HCT116 (cell line): Measurements from ENCODE around the gene PNLDC1. TPM values are rescaled to one million over a fixed set of nuclear protein-coding genes. Genes with fewer than 3 reads are reported as not detected.

Experiments used
- ATAC-seq: fragments of 200-7000 bp; cut with Tn5 transposase; 2 replicates; pipeline ENCODE4 v1.9.1; 2020; ENCODE audit warnings: mild to moderate bottlenecking, moderate library complexity
- BruUV-seq: library from RNA; stranded (reverse); fragments of 400-500 nt; replicated peaks from 2 replicates; lab custom pipeline; 2021; lab: Mats Ljungman, UMichigan
- CTCF ChIA-PET: fragments of 300-600 bp; sonication (Branson Sonifier 250); formaldehyde crosslinking; loops from one replicate; lab custom pipeline; 2021; ENCODE audit warnings: antibody characterized with exemption; lab: Charles Lee
- POLR2A ChIA-PET: fragments of 300-600, 350-600 bp; sonication (Branson Sonifier 250); formaldehyde crosslinking; loops from one replicate; lab custom pipeline; 2021; ENCODE audit warnings: antibody characterized with exemption; lab: Charles Lee
- RAD21 ChIA-PET, 2 experiments: fragments of 300-600 bp; sonication (Branson Sonifier 250); formaldehyde crosslinking; loops; one replicate each; lab custom pipeline; 2023; ENCODE audit warnings: low total read pairs in 2 of 2; ENCODE audit not compliant: uncharacterized antibody in 2 of 2, unreplicated experiment in 2 of 2, low non-redundant PET in 1 of 2; lab: Charles Lee
- DNase-seq: peaks from one replicate; pipeline ENCODE4 v3.0.0-alpha.2; 2010; ENCODE audit warnings: low read depth, low spot score
- H2AFZ ChIP-seq: fragments of 200-600 bp; shearing (Covaris generic), sonication (generic); 2 replicates; pipeline ENCODE4 v1.6.1; 2017; ENCODE audit warnings: low read depth, mixed run types, mixed read lengths, antibody characterized with exemption, low read length; ENCODE audit not compliant: poor library complexity, severe bottlenecking
- H3K27ac ChIP-seq: 2 replicates; pipeline ENCODE4 v1.5.1; 2012; ENCODE audit warnings: low read depth, low read length
- H3K27me3 ChIP-seq: fragments of 200-600 bp; sonication (generic); 2 replicates; pipeline ENCODE4 v1.6.1; 2016; ENCODE audit warnings: mixed run types, low read length, mixed read lengths; ENCODE audit not compliant: insufficient read depth
- H3K36me3 ChIP-seq, 2 experiments: fragments of 200-500 bp in 1 of 2; fragments of 200-600 bp in 1 of 2; sonication (Bioruptor generic) in 1 of 2; sonication (generic) in 1 of 2; 2 replicates each; pipeline versions ENCODE4 v1.5.1 to v1.6.1; 2014 to 2016; ENCODE audit warnings: low read length in 2 of 2, inconsistent platforms in 1 of 2, mixed read lengths in 1 of 2, mixed run types in 1 of 2; ENCODE audit not compliant: insufficient read depth in 2 of 2, control insufficient read depth in 1 of 2
- H3K4me1 ChIP-seq, 2 experiments: fragments of 200-600 bp in 1 of 2; sonication (generic) in 1 of 2; 2 replicates each; pipeline versions ENCODE4 v1.5.1 to v1.6.1; 2012 to 2017; ENCODE audit warnings: low read length in 2 of 2, inconsistent platforms in 1 of 2, mild to moderate bottlenecking in 1 of 2, mixed read lengths in 1 of 2, mixed run types in 1 of 2, moderate library complexity in 1 of 2; ENCODE audit not compliant: insufficient read depth in 2 of 2, control insufficient read depth in 1 of 2
- H3K4me2 ChIP-seq: fragments of 200-600 bp; sonication (generic); 2 replicates; pipeline ENCODE4 v1.6.1; 2017; ENCODE audit warnings: mixed run types, low read length, mixed read lengths
- H3K4me3 ChIP-seq, 2 experiments: fragments of 200-600 bp in 1 of 2; sonication (generic) in 1 of 2; replicated peaks in 1 of 2; 2 replicates each; pipeline ENCODE4 v1.5.1; 2011 to 2016; ENCODE audit warnings: low read length in 2 of 2, control low read depth in 1 of 2, low read depth in 1 of 2, mild to moderate bottlenecking in 1 of 2, mixed read lengths in 1 of 2, mixed run types in 1 of 2
- H3K79me2 ChIP-seq: fragments of 200-600 bp; sonication (generic); 2 replicates; pipeline ENCODE4 v1.6.1; 2017; ENCODE audit warnings: mild to moderate bottlenecking, mixed run types, low read length, moderate library complexity, mixed read lengths; ENCODE audit not compliant: insufficient read depth
- H3K9ac ChIP-seq: fragments of 200-600 bp; sonication (generic); 2 replicates; pipeline ENCODE4 v1.6.1; 2016; ENCODE audit warnings: low read length, mixed read lengths
- H3K9me2 ChIP-seq: fragments of 200-600 bp; sonication (generic), shearing (Covaris generic); 2 replicates; pipeline ENCODE4 v1.6.1; 2017; ENCODE audit warnings: mixed run types, mild to moderate bottlenecking, moderate library complexity; ENCODE audit not compliant: insufficient read depth
- H3K9me3 ChIP-seq, 2 experiments: fragments of 200-500 bp in 1 of 2; fragments of 200-600 bp in 1 of 2; sonication (Bioruptor generic) in 1 of 2; sonication (generic) in 1 of 2; 2 replicates each; pipeline ENCODE4 v1.6.1; 2014 to 2017; ENCODE audit warnings: low read length in 2 of 2, mixed read lengths in 2 of 2, inconsistent platforms in 1 of 2, low read depth in 1 of 2, mild to moderate bottlenecking in 1 of 2, mixed run types in 1 of 2, moderate library complexity in 1 of 2; ENCODE audit not compliant: control insufficient read depth in 1 of 2, insufficient read depth in 1 of 2
- H4K20me1 ChIP-seq: fragments of 200-600 bp; sonication (generic), shearing (Covaris generic); 2 replicates; pipeline ENCODE4 v1.6.1; 2017; ENCODE audit warnings: mixed run types, mild to moderate bottlenecking, moderate library complexity; ENCODE audit not compliant: insufficient read depth
- CBX3 ChIP-seq: IDR thresholded peaks from 2 replicates; pipeline ENCODE4 v1.6.1; 2012; ENCODE audit warnings: low read depth
- EGR1 ChIP-seq: IDR thresholded peaks from 2 replicates; pipeline ENCODE4 v1.6.1; 2012; ENCODE audit warnings: low read depth
- EZH2 ChIP-seq: fragments of 200-600 bp; sonication (generic); IDR thresholded peaks from 2 replicates; pipeline ENCODE4 v1.6.1; 2017; ENCODE audit warnings: antibody characterized with exemption, mixed run types
- EZH2phosphoT487 ChIP-seq: fragments of 200-600 bp; IDR thresholded peaks from 2 replicates; pipeline ENCODE4 v1.6.1; 2018; ENCODE audit warnings: antibody characterized with exemption, borderline replicate concordance
- FOSL1 ChIP-seq: IDR thresholded peaks from 2 replicates; pipeline ENCODE4 v1.6.1; 2012; ENCODE audit warnings: low read depth
- JUND ChIP-seq: IDR thresholded peaks from 2 replicates; pipeline ENCODE4 v1.6.1; 2012
- POLR2A ChIP-seq: IDR thresholded peaks from 2 replicates; pipeline ENCODE4 v1.7.0; 2011; ENCODE audit warnings: borderline replicate concordance; ENCODE audit not compliant: insufficient read depth, insufficient read length; ENCODE audit errors: extremely low read depth
- RAD21 ChIP-seq: IDR thresholded peaks from 2 replicates; pipeline ENCODE4 v1.6.1; 2012; ENCODE audit warnings: low read depth, mild to moderate bottlenecking
- SIN3A ChIP-seq: IDR thresholded peaks from 2 replicates; pipeline ENCODE4 v1.6.1; 2012; ENCODE audit warnings: low read depth
- SP1 ChIP-seq: IDR thresholded peaks from 2 replicates; pipeline ENCODE4 v1.6.1; 2012; ENCODE audit warnings: low read depth
- SRF ChIP-seq: IDR thresholded peaks from 2 replicates; pipeline ENCODE4 v1.6.1; 2012; ENCODE audit warnings: low read depth
- YY1 ChIP-seq: IDR thresholded peaks from 2 replicates; pipeline ENCODE4 v1.6.1; 2011; ENCODE audit warnings: low read length, low read depth, moderate library complexity, mild to moderate bottlenecking; ENCODE audit not compliant: insufficient replicate concordance; ENCODE audit errors: extremely low read depth
- intact Hi-C: fragments of 100-400 bp; cut with micrococcal nuclease; formaldehyde crosslinking; loops from 2 replicates; pipeline ENCODE4 v1.10.0; 2022
- total RNA-seq: library from RNA; stranded (reverse); gene quantifications from one replicate; pipeline ENCODE4 v1.2.1, GENCODE V29; 2021; ENCODE audit not compliant: unreplicated experiment
- TF ChIP-seq, protein P1 (sequence below): IDR thresholded peaks from 2 replicates; pipeline ENCODE4 v1.6.1; 2012
- TF ChIP-seq, protein P2 (sequence below): IDR thresholded peaks from 2 replicates; pipeline ENCODE4 v1.6.1; 2011; ENCODE audit warnings: mild to moderate bottlenecking, low read length, moderate library complexity; ENCODE audit not compliant: insufficient replicate concordance; ENCODE audit errors: extremely low read depth
- TF ChIP-seq, protein P3 (sequence below): IDR thresholded peaks from 2 replicates; pipeline ENCODE4 v1.6.1; 2012; ENCODE audit warnings: low read depth
- TF ChIP-seq, protein P4 (sequence below): IDR thresholded peaks from 2 replicates; pipeline ENCODE4 v1.6.1; 2012
- TF ChIP-seq, protein P5 (sequence below), 3 experiments: fragments of 200-600 bp in 1 of 3; sonication (generic) in 1 of 3; IDR thresholded peaks in 2 of 3; conservative IDR thresholded peaks in 1 of 3; 2 replicates each; pipeline ENCODE4 v1.5.1; 2012 to 2017; ENCODE audit warnings: low read depth in 2 of 3, low read length in 2 of 3, antibody characterized with exemption in 1 of 3, borderline replicate concordance in 1 of 3, control low read depth in 1 of 3, mild to moderate bottlenecking in 1 of 3, mixed read lengths in 1 of 3, mixed run types in 1 of 3, moderate library complexity in 1 of 3; ENCODE audit not compliant: insufficient read depth in 1 of 3

Gene PNLDC1
- total RNA-seq, 1 experiment from 2014 or later = 0.37 TPM

DNA sequence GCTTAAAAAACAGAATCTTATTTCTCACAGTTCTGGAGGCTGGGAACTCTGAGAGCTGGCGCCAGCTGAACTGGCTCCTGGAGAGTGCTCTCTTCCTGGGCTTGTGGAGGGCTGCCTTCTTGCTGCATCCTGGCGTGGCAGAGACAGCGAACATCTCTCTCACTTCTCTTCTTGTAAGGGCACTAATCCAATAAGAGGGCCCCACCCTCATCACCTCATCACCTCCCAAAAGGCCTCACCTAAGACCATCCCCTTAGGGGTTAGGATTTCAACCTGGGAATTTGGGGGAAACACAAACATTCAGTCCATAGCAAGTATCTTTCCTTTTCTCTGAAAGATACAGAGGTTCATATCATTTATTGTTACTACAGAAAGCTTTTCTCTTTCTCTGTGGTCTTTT is 23.9 kb downstream of the PNLDC1 start:
- Histone ChIP-seq H4K20me1 (no peaks in the 10 kb centered on the region), H2AFZ (no peak overlapping the region), H3K79me2 (no peaks in the 10 kb centered on the region), H3K9ac (no peak overlapping the region), H3K9me3 (no peaks in the 10 kb centered on the region), H3K9me2 (no peaks in the 10 kb centered on the region), H3K36me3 (no peaks in the 10 kb centered on the region), H3K27me3 (no peaks in the 10 kb centered on the region), H3K27ac (no peak overlapping the region), H3K4me2 (no peak overlapping the region), H3K4me3 (no peak overlapping the region), H3K4me1 (no peaks in the 10 kb centered on the region)
- DNase-seq (no peak), ATAC-seq (no peak)
- TF ChIP-seq POLR2A = no peak
- no peak for TF ChIP-seq YY1
- no peak for TF ChIP-seq CBX3
- no peak for TF ChIP-seq EGR1
- TF ChIP-seq JUND = no peak
- TF ChIP-seq EZH2phosphoT487 = no peak
- TF ChIP-seq, protein P1, sequence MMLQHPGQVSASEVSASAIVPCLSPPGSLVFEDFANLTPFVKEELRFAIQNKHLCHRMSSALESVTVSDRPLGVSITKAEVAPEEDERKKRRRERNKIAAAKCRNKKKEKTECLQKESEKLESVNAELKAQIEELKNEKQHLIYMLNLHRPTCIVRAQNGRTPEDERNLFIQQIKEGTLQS = no peak
- TF ChIP-seq, protein P2, sequence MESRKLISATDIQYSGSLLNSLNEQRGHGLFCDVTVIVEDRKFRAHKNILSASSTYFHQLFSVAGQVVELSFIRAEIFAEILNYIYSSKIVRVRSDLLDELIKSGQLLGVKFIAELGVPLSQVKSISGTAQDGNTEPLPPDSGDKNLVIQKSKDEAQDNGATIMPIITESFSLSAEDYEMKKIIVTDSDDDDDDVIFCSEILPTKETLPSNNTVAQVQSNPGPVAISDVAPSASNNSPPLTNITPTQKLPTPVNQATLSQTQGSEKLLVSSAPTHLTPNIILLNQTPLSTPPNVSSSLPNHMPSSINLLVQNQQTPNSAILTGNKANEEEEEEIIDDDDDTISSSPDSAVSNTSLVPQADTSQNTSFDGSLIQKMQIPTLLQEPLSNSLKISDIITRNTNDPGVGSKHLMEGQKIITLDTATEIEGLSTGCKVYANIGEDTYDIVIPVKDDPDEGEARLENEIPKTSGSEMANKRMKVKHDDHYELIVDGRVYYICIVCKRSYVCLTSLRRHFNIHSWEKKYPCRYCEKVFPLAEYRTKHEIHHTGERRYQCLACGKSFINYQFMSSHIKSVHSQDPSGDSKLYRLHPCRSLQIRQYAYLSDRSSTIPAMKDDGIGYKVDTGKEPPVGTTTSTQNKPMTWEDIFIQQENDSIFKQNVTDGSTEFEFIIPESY = no peak
- no peak for TF ChIP-seq SP1
- TF ChIP-seq, protein P3, sequence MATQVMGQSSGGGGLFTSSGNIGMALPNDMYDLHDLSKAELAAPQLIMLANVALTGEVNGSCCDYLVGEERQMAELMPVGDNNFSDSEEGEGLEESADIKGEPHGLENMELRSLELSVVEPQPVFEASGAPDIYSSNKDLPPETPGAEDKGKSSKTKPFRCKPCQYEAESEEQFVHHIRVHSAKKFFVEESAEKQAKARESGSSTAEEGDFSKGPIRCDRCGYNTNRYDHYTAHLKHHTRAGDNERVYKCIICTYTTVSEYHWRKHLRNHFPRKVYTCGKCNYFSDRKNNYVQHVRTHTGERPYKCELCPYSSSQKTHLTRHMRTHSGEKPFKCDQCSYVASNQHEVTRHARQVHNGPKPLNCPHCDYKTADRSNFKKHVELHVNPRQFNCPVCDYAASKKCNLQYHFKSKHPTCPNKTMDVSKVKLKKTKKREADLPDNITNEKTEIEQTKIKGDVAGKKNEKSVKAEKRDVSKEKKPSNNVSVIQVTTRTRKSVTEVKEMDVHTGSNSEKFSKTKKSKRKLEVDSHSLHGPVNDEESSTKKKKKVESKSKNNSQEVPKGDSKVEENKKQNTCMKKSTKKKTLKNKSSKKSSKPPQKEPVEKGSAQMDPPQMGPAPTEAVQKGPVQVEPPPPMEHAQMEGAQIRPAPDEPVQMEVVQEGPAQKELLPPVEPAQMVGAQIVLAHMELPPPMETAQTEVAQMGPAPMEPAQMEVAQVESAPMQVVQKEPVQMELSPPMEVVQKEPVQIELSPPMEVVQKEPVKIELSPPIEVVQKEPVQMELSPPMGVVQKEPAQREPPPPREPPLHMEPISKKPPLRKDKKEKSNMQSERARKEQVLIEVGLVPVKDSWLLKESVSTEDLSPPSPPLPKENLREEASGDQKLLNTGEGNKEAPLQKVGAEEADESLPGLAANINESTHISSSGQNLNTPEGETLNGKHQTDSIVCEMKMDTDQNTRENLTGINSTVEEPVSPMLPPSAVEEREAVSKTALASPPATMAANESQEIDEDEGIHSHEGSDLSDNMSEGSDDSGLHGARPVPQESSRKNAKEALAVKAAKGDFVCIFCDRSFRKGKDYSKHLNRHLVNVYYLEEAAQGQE = no peak
- TF ChIP-seq SIN3A = no peak
- TF ChIP-seq, protein P4, sequence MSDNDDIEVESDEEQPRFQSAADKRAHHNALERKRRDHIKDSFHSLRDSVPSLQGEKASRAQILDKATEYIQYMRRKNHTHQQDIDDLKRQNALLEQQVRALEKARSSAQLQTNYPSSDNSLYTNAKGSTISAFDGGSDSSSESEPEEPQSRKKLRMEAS = no peak
- no peak for TF ChIP-seq EZH2
- TF ChIP-seq FOSL1 = no peak
- TF ChIP-seq RAD21 = no peak
- no peak for TF ChIP-seq SRF
- TF ChIP-seq, protein P5, sequence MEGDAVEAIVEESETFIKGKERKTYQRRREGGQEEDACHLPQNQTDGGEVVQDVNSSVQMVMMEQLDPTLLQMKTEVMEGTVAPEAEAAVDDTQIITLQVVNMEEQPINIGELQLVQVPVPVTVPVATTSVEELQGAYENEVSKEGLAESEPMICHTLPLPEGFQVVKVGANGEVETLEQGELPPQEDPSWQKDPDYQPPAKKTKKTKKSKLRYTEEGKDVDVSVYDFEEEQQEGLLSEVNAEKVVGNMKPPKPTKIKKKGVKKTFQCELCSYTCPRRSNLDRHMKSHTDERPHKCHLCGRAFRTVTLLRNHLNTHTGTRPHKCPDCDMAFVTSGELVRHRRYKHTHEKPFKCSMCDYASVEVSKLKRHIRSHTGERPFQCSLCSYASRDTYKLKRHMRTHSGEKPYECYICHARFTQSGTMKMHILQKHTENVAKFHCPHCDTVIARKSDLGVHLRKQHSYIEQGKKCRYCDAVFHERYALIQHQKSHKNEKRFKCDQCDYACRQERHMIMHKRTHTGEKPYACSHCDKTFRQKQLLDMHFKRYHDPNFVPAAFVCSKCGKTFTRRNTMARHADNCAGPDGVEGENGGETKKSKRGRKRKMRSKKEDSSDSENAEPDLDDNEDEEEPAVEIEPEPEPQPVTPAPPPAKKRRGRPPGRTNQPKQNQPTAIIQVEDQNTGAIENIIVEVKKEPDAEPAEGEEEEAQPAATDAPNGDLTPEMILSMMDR (IDR thresholded peaks at IDR 0.05 in 2 of 3, conservative IDR thresholded peaks at IDR 0.05 in 1 of 3; ENCODE audit: borderline replicate concordance in 1 of 3, insufficient read depth in 1 of 3, low read depth in 2 of 3, low read length in 2 of 3) = no peak
- intact Hi-C loops = no loop called here
- BruUV-seq = no TSS peak
- RAD21 ChIA-PET = no interaction called here
- CTCF ChIA-PET = no interaction called here
- POLR2A ChIA-PET = no interaction called here
